Vagina (tissue), 2 donors: ENCODE measurements around the gene NRXN3. TPM values are rescaled to one million over a fixed set of nuclear protein-coding genes. Genes with fewer than 3 reads are reported as not detected.

Experiments
- DNase-seq, 2 donors: peaks; one replicate each; pipeline ENCODE4 v3.0.0-alpha.2; 2017; ENCODE audit errors: extremely low spot score in 2 of 2
- H3K27ac ChIP-seq: fragments of 200-600 bp; sonication (generic); one replicate; pipeline ENCODE4 v1.5.1; 2019
- H3K27me3 ChIP-seq: fragments of 200-600 bp; sonication (generic); one replicate; pipeline ENCODE4 v1.5.1; 2019
- H3K36me3 ChIP-seq, 2 donors: fragments of 200-600 bp; sonication (generic); one replicate each; pipeline ENCODE4 v1.5.1; 2017 to 2019
- H3K4me1 ChIP-seq: fragments of 200-600 bp; sonication (generic); one replicate; pipeline ENCODE4 v1.5.1; 2019
- H3K4me3 ChIP-seq, 2 donors: fragments of 200-600 bp; sonication (generic); 1 replicate in 1 of 2; 2 replicates in 1 of 2; pipeline ENCODE4 v1.5.1; 2016 to 2019
- H3K9me3 ChIP-seq: fragments of 200-600 bp; sonication (generic); one replicate; pipeline ENCODE4 v1.5.1; 2019
- CTCF ChIP-seq, 3 experiments: fragments of 450-650 bp in 2 of 3; fragments of 200-600 bp in 1 of 3; sonication (generic) in 1 of 3; IDR thresholded peaks; one replicate each; pipeline ENCODE4 v1.5.1; 2017 to 2019; ENCODE audit warnings: antibody characterized with exemption in 3 of 3, mild to moderate bottlenecking in 2 of 3, moderate library complexity in 2 of 3
- POLR2A ChIP-seq, 2 donors: fragments of 450-650 bp; IDR thresholded peaks; one replicate each; pipeline ENCODE4 v1.6.1; 2017; ENCODE audit warnings: antibody characterized with exemption in 2 of 2, mild to moderate bottlenecking in 2 of 2, moderate library complexity in 2 of 2
- POLR2AphosphoS5 ChIP-seq, 2 donors: sonication (generic); formaldehyde crosslinking; IDR thresholded peaks; one replicate each; pipeline ENCODE4 v1.9.0; 2017; ENCODE audit warnings: antibody characterized with exemption in 2 of 2, mild to moderate bottlenecking in 2 of 2, low read depth in 1 of 2; ENCODE audit not compliant: insufficient read depth in 1 of 2
- intact Hi-C: fragments of 100-400 bp; cut with DNase I; formaldehyde crosslinking; loops from one replicate; pipeline ENCODE4 v1.15.1; 2023
- total RNA-seq: library from RNA; depleted of rRNA; stranded (reverse); fragments of >200 nt; gene quantifications from one replicate; pipeline ENCODE4 v1.2.3, GENCODE V29; 2016

The NRXN3 gene
- total RNA-seq, 1 donor from 2014 or later = 4.7 TPM

DNA sequence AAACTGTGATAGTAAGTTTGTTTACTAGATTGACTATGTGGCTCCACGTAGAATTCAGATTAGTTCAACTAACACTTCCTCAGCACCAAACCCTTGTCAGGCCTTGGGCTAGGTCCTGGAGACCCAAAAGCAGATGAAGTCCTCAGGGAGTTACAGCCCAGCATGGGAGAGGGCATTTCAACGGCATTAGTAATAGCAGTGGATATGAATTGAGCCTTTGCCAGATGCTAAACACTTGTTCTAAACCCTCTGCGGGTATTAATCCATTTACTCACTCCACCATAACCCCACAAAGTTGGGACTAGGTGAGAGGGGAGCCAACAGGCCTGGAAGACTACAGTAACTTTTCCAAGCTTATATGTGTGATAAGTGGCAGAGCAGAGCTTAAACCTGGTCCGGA is 1326.5 kb downstream of the NRXN3 start:
- no peak overlapping the region for H3K27ac ChIP-seq
- no peaks in the 10 kb centered on the region for H3K9me3 ChIP-seq
- no peak for DNase-seq
- no peak overlapping the region for H3K4me3 ChIP-seq
- intact Hi-C loops = no loop called here
- H3K4me1 ChIP-seq = no peaks in the 10 kb centered on the region
- TF ChIP-seq CTCF (IDR thresholded peaks at IDR 0.05) (no peak), POLR2AphosphoS5 (IDR thresholded peaks at IDR 0.05; ENCODE audit: insufficient read depth in 1 of 2, low read depth in 1 of 2) (no peak), POLR2A (IDR thresholded peaks at IDR 0.05) (no peak)
- no peaks in the 10 kb centered on the region for H3K27me3 ChIP-seq
- no peaks in the 10 kb centered on the region for H3K36me3 ChIP-seq

GRCh38 chr14:79500489-79500888 is 1330.3 kb downstream of the NRXN3 start:
- Histone ChIP-seq H3K4me1 (no peaks in the 10 kb centered on the region), H3K4me3 (no peak overlapping the region), H3K27ac (no peak overlapping the region), H3K36me3 (no peaks in the 10 kb centered on the region), H3K27me3 (no peaks in the 10 kb centered on the region), H3K9me3 (no peaks in the 10 kb centered on the region)
- no peak for DNase-seq
- intact Hi-C loops = no loop called here
- no peak for TF ChIP-seq CTCF (IDR thresholded peaks at IDR 0.05)
- TF ChIP-seq POLR2A (IDR thresholded peaks at IDR 0.05) = no peak
- no peak for TF ChIP-seq POLR2AphosphoS5 (IDR thresholded peaks at IDR 0.05; ENCODE audit: insufficient read depth in 1 of 2, low read depth in 1 of 2)

GRCh38 chr14:79502136-79502750 is 1332.1 kb downstream of the NRXN3 start:
- intact Hi-C loops = no loop called here
- TF ChIP-seq POLR2A (IDR thresholded peaks at IDR 0.05) (no peak), POLR2AphosphoS5 (IDR thresholded peaks at IDR 0.05; ENCODE audit: insufficient read depth in 1 of 2, low read depth in 1 of 2) (no peak), CTCF (IDR thresholded peaks at IDR 0.05) (no peak)
- no peaks in the 10 kb centered on the region for H3K27me3 ChIP-seq
- no peaks in the 10 kb centered on the region for H3K36me3 ChIP-seq
- H3K4me1 ChIP-seq = no peaks in the 10 kb centered on the region
- no peak overlapping the region for H3K27ac ChIP-seq
- no peak for DNase-seq
- no peaks in the 10 kb centered on the region for H3K9me3 ChIP-seq
- H3K4me3 ChIP-seq = no peak overlapping the region

DNA sequence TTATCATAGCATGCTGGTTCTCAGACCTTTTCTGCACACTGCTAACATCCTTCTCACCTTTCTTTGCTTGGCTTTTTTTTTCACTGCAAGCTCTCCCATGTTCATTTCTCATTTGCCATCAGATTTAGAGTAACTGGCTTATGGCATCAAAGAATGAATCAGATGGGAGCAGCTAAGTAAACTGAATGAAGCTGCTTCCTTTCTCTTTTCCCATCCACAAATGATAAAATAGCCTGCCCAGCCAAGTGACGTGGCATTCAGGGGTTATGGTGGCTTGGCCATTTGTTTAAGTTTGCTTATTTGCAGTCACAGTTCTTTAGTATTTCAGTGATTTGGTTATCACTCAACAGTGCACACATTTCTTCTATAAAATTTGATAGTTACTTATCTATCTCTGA is 1332.6 kb downstream of the NRXN3 start:
- DNase-seq = no peak
- Histone ChIP-seq H3K9me3 (no peaks in the 10 kb centered on the region), H3K27ac (no peak overlapping the region), H3K27me3 (no peaks in the 10 kb centered on the region), H3K4me3 (no peak overlapping the region), H3K4me1 (no peaks in the 10 kb centered on the region), H3K36me3 (no peaks in the 10 kb centered on the region)
- intact Hi-C loops = no loop called here
- TF ChIP-seq CTCF (IDR thresholded peaks at IDR 0.05) (no peak), POLR2A (IDR thresholded peaks at IDR 0.05) (no peak), POLR2AphosphoS5 (IDR thresholded peaks at IDR 0.05; ENCODE audit: insufficient read depth in 1 of 2, low read depth in 1 of 2) (no peak)

GRCh38 chr14:79510659-79511058 is 1340.5 kb downstream of the NRXN3 start:
- Histone ChIP-seq H3K27ac (no peak overlapping the region), H3K4me1 (no peaks in the 10 kb centered on the region), H3K36me3 (no peaks in the 10 kb centered on the region), H3K4me3 (no peak overlapping the region), H3K27me3 (no peaks in the 10 kb centered on the region), H3K9me3 (no peaks in the 10 kb centered on the region)
- DNase-seq = no peak
- TF ChIP-seq POLR2A (IDR thresholded peaks at IDR 0.05) (no peak), CTCF (IDR thresholded peaks at IDR 0.05) (no peak), POLR2AphosphoS5 (IDR thresholded peaks at IDR 0.05; ENCODE audit: insufficient read depth in 1 of 2, low read depth in 1 of 2) (no peak)
- intact Hi-C loops = no loop called here
